Trophoblast cell (in vitro differentiated cells and primary cell): Measurements from ENCODE around the gene ATPAF2.

Source experiments
- DNase-seq, 2 donors: peaks; one replicate each; pipeline ENCODE4 v3.0.0-alpha.2; 2016
- H2AFZ ChIP-seq: 2 replicates; pipeline ENCODE4 v1.6.1; 2013; ENCODE audit warnings: low read length, moderate library complexity, mild to moderate bottlenecking; ENCODE audit not compliant: insufficient read depth, poor library complexity
- H2AK5ac ChIP-seq: 2 replicates; pipeline ENCODE4 v1.6.1; 2013; ENCODE audit warnings: mild to moderate bottlenecking, low read length
- H2BK120ac ChIP-seq: 2 replicates; pipeline ENCODE4 v1.6.1; 2013; ENCODE audit warnings: low read length, mild to moderate bottlenecking, moderate library complexity; ENCODE audit not compliant: insufficient read depth, poor library complexity
- H2BK12ac ChIP-seq: 2 replicates; pipeline ENCODE4 v1.6.1; 2013; ENCODE audit warnings: mild to moderate bottlenecking, low read length, moderate library complexity
- H2BK5ac ChIP-seq: 2 replicates; pipeline ENCODE4 v1.6.1; 2013; ENCODE audit warnings: low read length, low read depth, moderate library complexity, mild to moderate bottlenecking; ENCODE audit not compliant: poor library complexity
- H3K14ac ChIP-seq: 2 replicates; pipeline ENCODE4 v1.6.1; 2013; ENCODE audit warnings: mild to moderate bottlenecking, low read length
- H3K18ac ChIP-seq: 2 replicates; pipeline ENCODE4 v1.6.1; 2013; ENCODE audit warnings: mild to moderate bottlenecking, low read length
- H3K23ac ChIP-seq: 2 replicates; pipeline ENCODE4 v1.6.1; 2013; ENCODE audit warnings: low read length
- H3K27ac ChIP-seq: 2 replicates; pipeline ENCODE4 v1.5.1; 2013; ENCODE audit warnings: low read depth, mild to moderate bottlenecking, inconsistent platforms, low read length, moderate library complexity
- H3K27me3 ChIP-seq: 2 replicates; pipeline ENCODE4 v1.6.1; 2013; ENCODE audit warnings: inconsistent platforms, mild to moderate bottlenecking, low read length, moderate library complexity; ENCODE audit not compliant: insufficient read depth
- H3K36me3 ChIP-seq, 2 experiments: 1 replicate in 1 of 2; 2 replicates in 1 of 2; pipeline ENCODE4 v1.6.1; 2013; ENCODE audit warnings: low read length in 2 of 2, mild to moderate bottlenecking in 2 of 2, moderate library complexity in 1 of 2; ENCODE audit not compliant: insufficient read depth in 2 of 2, control insufficient read depth in 1 of 2
- H3K4ac ChIP-seq: 2 replicates; pipeline ENCODE4 v1.6.1; 2013; ENCODE audit warnings: low read depth, mild to moderate bottlenecking, low read length, moderate library complexity
- H3K4me1 ChIP-seq, 2 experiments: 1 replicate in 1 of 2; 2 replicates in 1 of 2; pipeline ENCODE4 v1.6.1; 2013; ENCODE audit warnings: low read length in 2 of 2, mild to moderate bottlenecking in 2 of 2, moderate library complexity in 1 of 2; ENCODE audit not compliant: insufficient read depth in 2 of 2, control insufficient read depth in 1 of 2
- H3K4me2 ChIP-seq: 2 replicates; pipeline ENCODE4 v1.6.1; 2013; ENCODE audit warnings: inconsistent platforms, mild to moderate bottlenecking, low read length, moderate library complexity
- H3K4me3 ChIP-seq: 2 replicates; pipeline ENCODE4 v1.5.1; 2013; ENCODE audit warnings: mild to moderate bottlenecking, low read depth, low read length, inconsistent platforms
- H3K79me1 ChIP-seq: one replicate; pipeline ENCODE4 v1.6.1; 2013; ENCODE audit warnings: low read length
- H3K79me2 ChIP-seq: 2 replicates; pipeline ENCODE4 v1.6.1; 2013; ENCODE audit warnings: low read length, mild to moderate bottlenecking; ENCODE audit not compliant: control insufficient read depth, insufficient read depth, poor library complexity
- H3K9ac ChIP-seq: 2 replicates; pipeline ENCODE4 v1.6.1; 2013; ENCODE audit warnings: mild to moderate bottlenecking, low read length
- H3K9me3 ChIP-seq: 2 replicates; pipeline ENCODE4 v1.6.1; 2013; ENCODE audit warnings: low read depth, mild to moderate bottlenecking, control low read depth, inconsistent platforms, low read length; ENCODE audit not compliant: insufficient read depth
- H4K12ac ChIP-seq: 2 replicates; pipeline ENCODE4 v1.6.1; 2013; ENCODE audit warnings: low read depth, mild to moderate bottlenecking, low read length, moderate library complexity
- H4K8ac ChIP-seq: 2 replicates; pipeline ENCODE4 v1.6.1; 2013; ENCODE audit warnings: low read depth, mild to moderate bottlenecking, low read length, moderate library complexity
- H4K91ac ChIP-seq: one replicate; pipeline ENCODE4 v1.6.1; 2013; ENCODE audit warnings: low read depth, mild to moderate bottlenecking, low read length, moderate library complexity
- WGBS: extraction: QIAGEN DNeasy Blood & Tissue Kit; methylation state at CpG from one replicate; pipeline ENCODE4 v1.1.7; 2013; ENCODE audit warnings: missing lambda C conversion rate; ENCODE audit not compliant: insufficient read length, insufficient coverage; ENCODE audit errors: extremely low coverage; 5-methylcytosine and 5-hydroxymethylcytosine counted together

ATPAF2 gene

DNA sequence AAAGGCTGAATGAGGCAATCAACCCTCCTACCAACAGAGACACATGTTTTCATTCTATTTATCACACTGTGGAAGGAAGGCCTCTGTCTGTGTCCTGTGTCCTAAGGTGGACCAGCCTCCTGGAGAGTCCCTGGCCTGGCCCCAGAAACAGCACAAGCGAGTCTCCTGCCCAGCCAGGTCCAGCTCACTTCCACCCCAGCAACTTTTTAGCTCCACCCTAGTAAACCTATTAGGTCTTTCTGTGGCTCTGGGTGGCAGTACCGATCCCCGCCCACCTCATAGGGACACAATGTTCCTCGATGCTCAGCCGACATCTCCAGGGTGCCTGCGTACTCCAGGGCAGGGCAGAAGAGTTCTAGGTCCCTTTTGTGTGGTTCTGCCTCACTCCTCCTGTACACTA, 55.6 kb downstream of the ATPAF2 start:
- H3K4ac ChIP-seq, result no peak overlapping the region
- no peak overlapping the region for H3K27ac ChIP-seq
- H3K18ac ChIP-seq, result no peak overlapping the region
- H3K14ac ChIP-seq, result no peak overlapping the region
- no peaks in the 10 kb centered on the region for H3K79me1 ChIP-seq
- H2AK5ac ChIP-seq, result no peak overlapping the region
- WGBS, result no CpG with 5 or more reads among the region's 6 CpGs
- no peaks in the 10 kb centered on the region for H3K79me2 ChIP-seq
- no peaks in the 10 kb centered on the region for H3K9me3 ChIP-seq
- no peak overlapping the region for H3K4me2 ChIP-seq
- H4K12ac ChIP-seq, result no peak overlapping the region
- H3K23ac ChIP-seq, result no peak overlapping the region
- H4K8ac ChIP-seq, result no peak overlapping the region
- no peaks in the 10 kb centered on the region for H3K36me3 ChIP-seq
- no peak overlapping the region for H4K91ac ChIP-seq
- no peak overlapping the region for H3K4me3 ChIP-seq
- no peak overlapping the region for H2AFZ ChIP-seq
- DNase-seq, result no peak
- H3K4me1 ChIP-seq, result peaks cover 5 to 8% of the 10 kb centered on the region in 2 experiments
- no peak overlapping the region for H2BK120ac ChIP-seq
- no peaks in the 10 kb centered on the region for H3K27me3 ChIP-seq
- no peak overlapping the region for H2BK5ac ChIP-seq
- no peak overlapping the region for H2BK12ac ChIP-seq
- H3K9ac ChIP-seq, result no peak overlapping the region

DNA sequence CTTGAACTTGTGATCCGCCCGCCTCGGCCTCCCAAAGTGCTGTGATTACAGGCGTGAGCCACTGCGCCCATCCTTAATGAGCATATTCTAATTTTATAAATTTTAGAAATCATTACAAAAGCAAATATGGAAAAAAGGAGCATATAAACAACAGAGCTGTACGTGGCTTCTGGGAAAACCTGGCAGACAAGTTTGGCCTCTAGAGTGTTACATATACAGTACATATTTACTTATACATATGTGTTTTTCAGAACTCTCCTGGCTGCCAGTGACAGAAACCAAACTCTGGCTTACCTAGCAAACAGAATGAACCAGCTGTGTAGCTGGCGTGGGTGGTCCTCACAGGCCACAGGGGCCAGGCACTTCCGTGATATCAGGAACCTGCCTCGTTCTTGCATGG, 56.2 kb downstream of the ATPAF2 start:
- H3K9ac ChIP-seq, result no peak overlapping the region

DNA sequence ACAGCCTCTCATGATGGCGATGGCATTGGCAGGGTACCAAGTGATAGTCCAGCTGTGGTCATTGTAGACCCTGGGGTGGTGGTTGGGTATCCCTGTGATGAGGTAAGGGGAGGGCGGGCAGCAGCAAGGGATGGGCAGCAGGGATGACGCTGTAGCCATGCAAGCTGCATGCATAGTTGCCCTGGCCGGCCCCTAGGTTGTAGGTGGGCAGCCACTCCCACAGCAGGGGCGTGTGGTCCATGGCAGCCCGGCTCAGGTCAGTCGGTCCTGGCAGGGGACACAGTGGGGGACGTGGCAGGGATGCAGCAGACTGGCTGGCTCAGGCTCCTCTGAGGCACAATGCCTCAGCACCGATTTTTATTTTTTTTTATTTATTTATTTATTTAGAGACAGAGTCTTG, 57.6 kb downstream of the ATPAF2 start:
- H3K4me3 ChIP-seq, result no peak overlapping the region
- no peak overlapping the region for H3K23ac ChIP-seq
- H2AFZ ChIP-seq, result no peak overlapping the region
- no peak overlapping the region for H4K12ac ChIP-seq
- no peak overlapping the region for H4K8ac ChIP-seq
- no peak overlapping the region for H2BK120ac ChIP-seq
- no peak overlapping the region for H4K91ac ChIP-seq
- no peaks in the 10 kb centered on the region for H3K79me1 ChIP-seq
- H3K4ac ChIP-seq, result no peak overlapping the region
- no peak overlapping the region for H3K9ac ChIP-seq
- no peak overlapping the region for H3K4me2 ChIP-seq
- H3K4me1 ChIP-seq, result no peaks in the 10 kb centered on the region
- no peaks in the 10 kb centered on the region for H3K9me3 ChIP-seq
- H2BK12ac ChIP-seq, result no peak overlapping the region
- H2AK5ac ChIP-seq, result no peak overlapping the region
- no peaks in the 10 kb centered on the region for H3K79me2 ChIP-seq
- H3K27ac ChIP-seq, result no peak overlapping the region
- DNase-seq, result no peak
- H3K36me3 ChIP-seq, result no peaks in the 10 kb centered on the region
- no peaks in the 10 kb centered on the region for H3K27me3 ChIP-seq
- no peak overlapping the region for H2BK5ac ChIP-seq
- no peak overlapping the region for H3K14ac ChIP-seq
- no CpG with 5 or more reads among the region's 9 CpGs for WGBS
- no peak overlapping the region for H3K18ac ChIP-seq

More for the DNA sequence above, 56.2 kb downstream of the ATPAF2 start:
- Histone ChIP-seq H3K4ac (no peak overlapping the region), H3K23ac (no peak overlapping the region), H3K4me1 (peaks cover 2 to 3% of the 10 kb centered on the region in 2 experiments), H3K79me1 (no peaks in the 10 kb centered on the region), H3K27me3 (no peaks in the 10 kb centered on the region), H2AK5ac (no peak overlapping the region), H3K14ac (no peak overlapping the region), H2BK120ac (no peak overlapping the region), H3K18ac (no peak overlapping the region), H3K36me3 (no peaks in the 10 kb centered on the region), H3K9me3 (no peaks in the 10 kb centered on the region), H3K79me2 (no peaks in the 10 kb centered on the region), H4K12ac (no peak overlapping the region), H4K91ac (no peak overlapping the region), H4K8ac (no peak overlapping the region), H3K27ac (no peak overlapping the region), H3K4me2 (no peak overlapping the region), H2BK12ac (no peak overlapping the region), H3K4me3 (no peak overlapping the region), H2BK5ac (no peak overlapping the region), H2AFZ (no peak overlapping the region)
- DNase-seq, result no peak
- no CpG with 5 or more reads among the region's 9 CpGs for whole genome bisulfite sequencing

DNA sequence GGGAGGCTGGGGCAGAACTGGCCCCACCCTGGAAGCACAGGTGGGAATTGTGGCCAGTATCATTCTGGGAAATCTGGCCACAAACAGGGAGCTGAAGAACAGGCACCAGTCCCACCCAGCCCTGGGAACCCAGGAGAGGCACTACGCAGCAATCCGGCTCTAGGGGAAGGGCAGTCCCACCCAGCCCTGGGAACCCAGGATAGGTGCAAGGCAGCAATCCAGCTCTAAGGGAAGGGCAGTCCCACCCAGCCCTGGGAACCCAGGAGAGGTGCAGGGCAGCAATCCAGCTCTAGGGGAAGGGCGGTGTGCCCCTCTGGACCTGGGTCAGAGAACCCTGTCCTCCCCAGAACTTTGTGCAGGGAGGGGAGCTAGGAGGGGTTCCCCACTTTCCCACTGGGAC, 59.2 kb downstream of the ATPAF2 start:
- no peaks in the 10 kb centered on the region for H3K9me3 ChIP-seq
- H4K12ac ChIP-seq, result no peak overlapping the region
- WGBS, result no CpG with 5 or more reads among the region's 3 CpGs
- H2BK120ac ChIP-seq, result no peak overlapping the region
- H4K91ac ChIP-seq, result no peak overlapping the region
- no peak overlapping the region for H3K4me2 ChIP-seq
- H3K14ac ChIP-seq, result no peak overlapping the region
- H3K27me3 ChIP-seq, result no peaks in the 10 kb centered on the region
- no peak overlapping the region for H3K4me3 ChIP-seq
- no peak for DNase-seq
- no peak overlapping the region for H2AK5ac ChIP-seq
- no peaks in the 10 kb centered on the region for H3K79me2 ChIP-seq
- H3K18ac ChIP-seq, result no peak overlapping the region
- no peaks in the 10 kb centered on the region for H3K36me3 ChIP-seq
- no peak overlapping the region for H3K4ac ChIP-seq
- no peak overlapping the region for H2BK5ac ChIP-seq
- H4K8ac ChIP-seq, result no peak overlapping the region
- H3K27ac ChIP-seq, result no peak overlapping the region
- H3K4me1 ChIP-seq, result no peaks in the 10 kb centered on the region
- no peak overlapping the region for H2AFZ ChIP-seq
- H3K23ac ChIP-seq, result no peak overlapping the region
- H3K9ac ChIP-seq, result no peak overlapping the region
- H3K79me1 ChIP-seq, result no peaks in the 10 kb centered on the region
- H2BK12ac ChIP-seq, result no peak overlapping the region
